NOMO-1 (cell line): ENCODE measurements around the gene KLK2.

Experiments used
- DNase-seq, 2 experiments: peaks; one replicate each; lab custom pipeline; 2025; ENCODE audit not compliant: unreplicated experiment in 2 of 2; lab: John Stamatoyannopoulos, UW

KLK2 gene

DNA sequence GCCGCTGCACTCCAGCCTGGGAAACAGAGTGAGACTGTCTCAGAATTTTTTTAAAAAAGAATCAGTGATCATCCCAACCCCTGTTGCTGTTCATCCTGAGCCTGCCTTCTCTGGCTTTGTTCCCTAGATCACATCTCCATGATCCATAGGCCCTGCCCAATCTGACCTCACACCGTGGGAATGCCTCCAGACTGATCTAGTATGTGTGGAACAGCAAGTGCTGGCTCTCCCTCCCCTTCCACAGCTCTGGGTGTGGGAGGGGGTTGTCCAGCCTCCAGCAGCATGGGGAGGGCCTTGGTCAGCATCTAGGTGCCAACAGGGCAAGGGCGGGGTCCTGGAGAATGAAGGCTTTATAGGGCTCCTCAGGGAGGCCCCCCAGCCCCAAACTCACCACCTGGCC, at the start of gene KLK2:
TSS of gene KLK2 (plus strand) at position 384 of the 400 bp plus-strand sequence. CDS start 35 bp downstream, outside the sequence.
- DNase-seq = no peak

DNA sequence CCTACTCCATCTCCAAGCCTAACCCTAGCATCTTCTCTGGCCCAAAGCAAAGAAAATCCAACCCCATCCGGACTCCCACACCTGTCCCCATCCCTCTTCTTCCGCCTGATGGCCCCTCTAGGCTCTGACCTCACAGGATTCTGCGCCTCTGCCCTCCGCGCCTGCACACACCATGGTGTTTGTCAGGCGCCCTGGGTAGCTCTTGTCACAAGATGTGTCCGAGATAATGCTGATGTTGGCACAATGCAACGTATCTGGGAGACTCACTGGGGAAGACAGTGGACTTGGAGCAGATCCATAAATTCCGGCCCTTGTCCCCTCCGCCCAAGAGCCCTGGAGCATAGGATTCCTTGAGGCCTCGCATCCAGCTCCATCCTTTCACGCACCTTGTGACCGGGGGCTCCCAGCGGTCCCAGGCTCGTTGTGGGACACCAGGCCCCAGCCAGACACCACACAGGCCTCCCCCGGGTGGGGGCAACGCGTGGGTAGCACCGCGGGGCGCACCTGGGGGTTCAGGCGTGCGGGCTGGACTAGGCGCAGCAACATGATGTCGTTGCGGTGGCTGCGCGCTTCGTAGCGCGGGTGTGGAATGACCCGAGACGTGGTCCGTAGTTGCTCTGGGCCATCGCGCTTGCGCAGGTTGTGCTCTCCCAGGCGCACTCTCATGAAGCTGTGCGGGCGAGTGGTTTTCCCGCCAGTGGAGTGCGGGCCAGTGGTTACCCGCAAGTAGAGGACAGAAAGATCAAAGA, 46.6 kb upstream of the KLK2 start:
- no peak for DNase-seq

DNA sequence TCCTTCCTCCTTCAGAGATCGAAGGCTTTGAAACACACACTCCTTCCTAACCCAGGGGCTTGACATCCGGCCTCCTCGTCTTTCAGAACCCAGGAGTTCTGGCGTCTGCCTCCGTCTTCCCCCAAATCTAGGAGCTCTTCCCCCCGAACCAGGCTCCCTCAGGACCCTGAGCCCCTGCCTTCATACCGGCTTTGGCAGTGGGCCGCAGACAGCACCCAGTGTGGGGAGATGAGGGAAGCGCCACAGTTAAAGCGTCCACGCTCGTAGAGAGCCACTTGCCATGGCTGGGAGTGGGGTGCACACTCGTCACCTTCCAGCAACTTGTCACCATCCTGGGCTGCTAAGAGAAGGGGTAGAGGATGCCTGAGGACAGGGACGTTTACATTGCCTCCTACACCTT, 45.8 kb upstream of the KLK2 start:
- no peak for DNase-seq

DNA sequence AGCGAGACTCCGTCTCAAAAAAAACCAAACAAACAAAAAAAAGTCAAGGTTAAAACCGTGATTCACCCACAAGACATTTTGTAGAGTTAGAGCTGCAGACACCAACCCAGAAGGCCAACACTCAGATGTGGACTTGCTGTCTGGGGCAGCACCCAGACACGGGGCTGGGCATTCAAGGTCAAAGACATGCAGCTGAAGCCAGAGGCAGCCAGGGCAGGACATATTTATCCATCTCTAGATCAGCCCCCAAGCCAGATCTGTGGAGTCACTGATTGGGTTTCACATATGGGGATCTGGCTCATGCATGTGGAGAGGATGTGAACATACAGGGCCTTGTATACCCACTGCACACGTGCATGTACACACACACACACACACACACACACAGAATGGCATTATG, 43.4 kb upstream of the KLK2 start:
- DNase-seq = no peak

DNA sequence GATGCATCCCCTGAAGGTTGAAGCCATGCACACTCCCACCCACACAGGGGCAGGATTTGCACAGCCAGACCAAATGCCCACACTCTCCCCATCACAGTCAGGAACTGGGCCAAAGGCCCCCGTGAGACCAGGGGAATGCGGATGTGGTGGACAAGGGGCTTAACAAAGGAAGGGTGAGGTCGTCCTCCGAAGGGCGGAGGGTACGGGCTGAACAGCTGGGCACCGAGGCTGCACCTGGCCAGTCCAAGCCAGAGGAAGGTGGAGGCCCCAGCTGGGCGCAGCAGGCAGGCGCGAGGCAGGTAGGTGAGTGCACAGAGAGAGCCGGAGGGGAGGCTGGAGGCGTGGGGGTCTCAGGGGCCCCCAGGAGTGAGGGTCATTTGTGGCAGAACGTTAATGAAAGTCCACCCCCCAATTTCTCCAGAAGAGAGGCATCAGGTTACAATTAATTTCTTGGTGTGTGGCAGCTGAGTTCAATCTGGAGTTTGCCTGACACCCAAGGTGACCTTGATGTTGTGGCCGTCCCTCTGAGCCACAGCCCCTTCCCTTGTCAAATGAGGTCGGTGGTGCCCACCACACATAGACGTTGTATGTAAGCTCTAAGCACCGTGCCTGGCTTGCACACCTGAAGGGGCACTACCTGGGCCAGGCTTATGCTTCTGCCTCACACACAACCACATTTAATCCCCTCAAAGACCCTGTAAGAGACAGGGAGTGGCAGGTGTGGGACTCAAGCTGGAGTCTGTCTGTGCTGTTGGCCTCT, 42.8 kb upstream of the KLK2 start:
- DNase-seq = no peak

DNA sequence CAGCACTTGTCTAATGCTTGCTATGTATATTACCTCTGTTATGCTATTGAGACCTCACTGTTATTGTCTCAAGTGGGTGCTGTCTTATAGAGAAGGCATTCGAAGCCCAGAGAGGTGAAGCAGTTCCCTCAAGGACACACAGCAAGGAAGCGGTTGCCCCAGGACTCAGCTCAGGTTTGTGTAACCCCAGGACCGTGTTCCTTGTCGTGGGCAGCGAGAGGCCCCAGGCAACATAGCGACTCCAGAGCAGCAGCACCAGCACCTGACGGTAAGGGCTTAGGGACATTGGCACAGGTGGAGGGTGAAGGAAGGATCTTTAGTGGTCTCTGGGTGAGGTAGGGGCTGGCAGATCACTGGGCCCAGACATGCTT, 42.2 kb upstream of the KLK2 start:
- no peak for DNase-seq

DNA sequence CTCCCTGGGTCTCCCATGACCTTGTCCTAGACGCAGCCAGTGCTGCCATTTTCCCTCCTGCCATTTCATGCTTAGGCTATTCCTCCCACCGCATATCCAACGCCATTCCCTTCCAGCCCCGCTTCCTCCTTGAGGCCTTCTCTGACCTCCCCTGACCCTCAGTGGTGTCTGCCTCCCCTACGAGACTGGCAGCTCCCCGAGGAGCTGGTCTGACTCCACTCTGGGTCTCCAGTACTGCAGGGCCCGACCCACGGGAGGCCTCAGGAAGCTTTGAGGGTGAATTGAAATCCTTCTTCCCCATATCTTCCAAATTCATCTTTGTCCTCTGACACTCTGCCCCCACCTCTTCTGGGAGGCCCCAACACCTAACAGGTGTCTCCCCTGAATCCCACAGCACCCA, 40.6 kb upstream of the KLK2 start:
- DNase-seq = no peak

DNA sequence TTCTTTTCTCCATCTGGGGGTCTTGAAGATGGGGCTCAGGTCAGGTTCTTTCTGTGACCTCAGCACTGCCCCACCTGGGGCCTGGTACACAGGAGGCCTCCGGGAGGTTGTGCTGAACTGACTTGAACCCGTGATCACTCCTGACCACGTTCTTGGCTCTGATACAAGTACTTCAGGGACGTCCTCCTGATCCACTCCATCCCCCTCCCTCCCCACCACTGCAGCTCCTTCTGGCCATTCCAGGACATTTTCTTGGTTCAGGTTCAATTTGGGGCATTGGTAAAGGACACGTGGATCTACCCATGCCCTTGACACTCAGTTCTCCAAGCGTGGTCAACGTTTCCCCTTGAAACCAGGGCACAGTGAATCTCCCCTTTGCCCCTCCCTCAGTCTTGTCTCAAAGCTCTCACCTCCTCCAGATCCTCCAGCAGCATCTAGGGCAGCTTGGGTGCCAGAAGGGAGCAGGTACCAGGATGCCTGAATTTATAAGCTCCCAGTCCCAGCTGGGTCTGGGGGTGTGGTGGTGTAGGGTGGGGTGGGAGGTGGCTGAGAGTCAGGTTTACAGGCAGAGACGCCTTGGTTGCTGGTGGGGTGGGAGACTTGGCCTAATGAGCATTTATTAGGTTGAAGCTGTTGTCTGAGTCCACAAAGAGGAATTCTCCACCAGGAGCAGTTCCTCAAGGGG, 40.0 kb upstream of the KLK2 start, which contains the start of gene KLK15:
TSS of gene KLK15 (minus strand) at position 458 of the 685 bp plus-strand sequence. CDS start 2,082 bp downstream, outside the sequence.
- DNase-seq = no peak

DNA sequence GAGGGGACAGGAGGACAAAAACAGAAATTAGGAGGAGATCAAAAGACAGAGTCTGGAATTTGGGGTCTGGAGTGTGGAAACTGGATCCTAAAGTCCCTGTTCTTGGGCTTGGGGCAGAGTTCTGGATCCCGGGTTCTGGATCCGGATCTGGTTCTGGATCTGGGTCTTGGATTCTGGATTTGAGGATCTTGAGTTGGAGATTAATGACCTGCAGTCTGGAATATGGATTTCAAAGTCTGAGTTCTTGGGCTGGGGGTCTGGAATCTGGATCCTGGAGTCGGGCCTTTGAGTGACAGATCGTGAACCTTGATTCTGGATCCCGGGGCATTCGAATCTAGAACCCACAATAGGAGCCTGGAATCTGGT, 39.5 kb upstream of the KLK2 start:
- no peak for DNase-seq

DNA sequence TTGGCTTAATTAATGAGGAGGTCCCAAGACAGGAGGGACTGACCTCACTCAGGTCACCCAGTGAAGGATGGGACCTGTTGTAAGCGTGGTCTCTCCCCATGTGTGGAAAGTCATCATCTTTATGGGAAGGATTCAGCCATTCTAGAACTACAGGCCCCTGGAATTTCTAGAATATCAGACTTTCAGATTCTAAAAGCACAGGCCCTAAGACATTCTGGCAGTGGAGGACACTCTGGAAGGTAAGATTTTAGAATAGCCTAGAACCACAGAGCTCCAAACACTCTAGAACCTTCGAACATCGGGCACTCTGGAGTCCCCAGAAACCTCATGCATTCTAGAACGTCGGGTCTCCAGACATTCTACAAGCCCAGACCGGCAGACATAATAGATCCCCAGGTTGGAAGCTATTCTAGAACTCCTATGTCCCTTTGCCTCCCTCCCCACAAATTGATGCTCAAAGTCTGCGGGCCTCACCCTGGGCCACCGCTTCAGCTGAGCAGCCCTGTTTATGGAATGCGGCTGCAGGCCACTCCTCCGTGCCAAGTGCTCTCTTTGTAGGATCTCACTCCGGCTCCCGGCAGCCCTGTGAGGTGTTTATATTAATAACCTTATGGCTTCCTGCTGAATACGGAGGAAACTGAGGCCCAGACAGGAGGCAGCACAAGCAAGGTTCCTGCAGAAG, 38.0 kb upstream of the KLK2 start:
- DNase-seq = no peak

DNA sequence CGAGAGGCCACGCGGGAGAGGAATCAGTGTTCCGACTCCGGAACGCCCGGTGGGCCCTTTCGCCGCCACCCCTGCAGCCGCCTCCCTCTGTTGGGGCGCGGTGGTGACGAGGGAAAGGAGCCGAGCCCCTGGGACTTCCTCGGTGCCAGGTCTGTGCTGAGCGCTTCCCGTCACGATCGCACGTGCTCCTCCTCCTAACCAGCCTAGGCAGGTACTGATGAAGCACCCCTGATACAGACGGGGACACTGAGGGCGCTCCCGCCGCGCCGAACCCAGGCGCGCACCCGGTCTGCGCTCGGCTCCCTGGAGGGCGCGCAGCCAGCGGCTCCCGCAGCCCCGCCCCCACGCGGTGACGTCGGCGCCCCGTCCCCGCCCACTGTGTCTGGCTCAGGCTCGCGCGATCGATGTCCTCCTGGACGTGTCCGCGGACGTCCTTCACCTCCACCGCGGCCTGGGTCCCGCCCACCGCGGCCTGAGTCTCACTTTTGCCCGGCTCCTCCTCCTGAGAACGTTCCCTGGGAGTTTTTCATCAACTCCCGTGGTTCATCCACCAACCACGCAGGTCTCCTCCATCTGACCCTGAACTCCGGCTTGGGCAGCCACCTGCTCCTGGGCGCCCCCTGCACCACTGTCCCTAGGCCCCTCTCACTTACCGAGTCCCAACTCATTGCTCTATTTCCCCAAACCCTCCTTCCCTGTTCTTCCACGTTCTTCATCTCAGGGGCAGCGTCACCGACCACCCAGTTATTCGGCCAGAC, 37.3 kb upstream of the KLK2 start:
- peak; percentile 50 to 71 for DNase-seq

DNA sequence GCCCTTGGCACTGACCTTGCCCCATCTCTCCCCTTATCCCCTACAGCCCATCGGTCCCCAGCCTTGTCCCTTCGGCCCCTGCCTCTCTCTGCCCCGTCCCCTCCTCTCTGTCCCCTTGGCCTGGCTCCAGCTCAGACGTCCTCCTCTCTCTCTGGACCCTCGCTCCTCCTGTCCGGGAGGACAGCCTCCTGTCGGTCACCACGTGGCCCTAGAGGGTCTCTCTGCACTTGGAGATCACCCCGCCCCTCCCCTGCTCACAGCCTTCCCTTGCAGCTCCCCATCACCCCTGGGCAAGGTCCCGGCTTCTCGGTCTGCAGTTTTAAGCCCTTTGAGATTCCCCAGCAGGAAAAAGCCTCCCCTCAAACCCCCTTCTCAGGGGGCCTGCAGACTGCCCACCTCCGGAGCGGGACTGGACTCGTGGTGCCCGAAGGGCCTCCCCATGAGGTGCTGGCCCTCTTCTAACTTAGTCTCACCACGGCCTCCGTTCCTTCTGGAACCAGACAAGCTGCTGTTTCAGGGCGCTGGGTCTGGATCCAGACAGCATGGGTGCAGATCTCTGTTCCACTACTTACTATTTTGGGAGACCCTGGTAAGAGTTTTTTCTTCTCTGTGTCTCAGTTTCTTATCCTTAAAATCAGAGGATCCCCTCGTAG, 36.6 kb upstream of the KLK2 start:
- no peak for DNase-seq

DNA sequence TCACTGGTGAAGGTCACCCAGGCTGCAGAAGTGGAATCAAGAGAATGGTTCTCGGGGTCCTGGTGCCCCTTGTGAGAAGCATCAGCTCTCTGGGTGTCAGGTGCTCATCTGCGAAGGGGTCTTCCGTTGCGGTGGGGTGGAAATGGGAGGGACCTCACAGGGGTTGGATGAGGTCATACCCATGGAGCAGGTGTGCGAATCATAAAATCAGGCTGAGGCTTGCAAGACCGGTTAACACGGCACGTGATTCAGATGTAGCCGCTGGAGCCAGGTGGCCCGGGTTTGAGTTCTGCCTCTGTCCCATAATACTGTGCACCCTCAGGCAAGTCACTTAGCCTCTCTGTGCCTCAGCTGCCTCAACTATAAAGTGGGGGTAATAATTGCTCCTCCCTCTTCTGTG, 35.9 kb upstream of the KLK2 start:
- no peak for DNase-seq

DNA sequence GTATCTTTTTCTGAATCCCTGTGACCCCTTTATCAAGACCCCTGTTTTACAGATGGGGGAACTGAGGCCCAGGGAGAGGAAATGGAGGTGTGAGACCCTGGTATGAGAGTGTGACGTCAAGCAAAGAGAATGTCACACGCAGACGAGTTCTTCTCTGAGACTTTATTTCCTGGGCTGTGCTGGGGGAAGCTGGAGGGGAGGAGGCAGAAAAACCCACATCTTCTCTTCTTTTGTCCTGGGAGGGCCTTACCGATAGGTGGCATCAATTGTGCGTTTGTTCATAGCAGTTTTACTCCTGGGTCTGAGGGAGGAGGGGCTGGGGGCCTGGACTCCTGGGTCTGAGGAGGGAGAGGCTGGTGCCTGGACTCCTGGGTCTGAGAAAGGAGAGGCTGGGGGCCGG, 35.0 kb upstream of the KLK2 start:
- peak in 1 of 2 experiments; percentile 16 for DNase-seq

DNA sequence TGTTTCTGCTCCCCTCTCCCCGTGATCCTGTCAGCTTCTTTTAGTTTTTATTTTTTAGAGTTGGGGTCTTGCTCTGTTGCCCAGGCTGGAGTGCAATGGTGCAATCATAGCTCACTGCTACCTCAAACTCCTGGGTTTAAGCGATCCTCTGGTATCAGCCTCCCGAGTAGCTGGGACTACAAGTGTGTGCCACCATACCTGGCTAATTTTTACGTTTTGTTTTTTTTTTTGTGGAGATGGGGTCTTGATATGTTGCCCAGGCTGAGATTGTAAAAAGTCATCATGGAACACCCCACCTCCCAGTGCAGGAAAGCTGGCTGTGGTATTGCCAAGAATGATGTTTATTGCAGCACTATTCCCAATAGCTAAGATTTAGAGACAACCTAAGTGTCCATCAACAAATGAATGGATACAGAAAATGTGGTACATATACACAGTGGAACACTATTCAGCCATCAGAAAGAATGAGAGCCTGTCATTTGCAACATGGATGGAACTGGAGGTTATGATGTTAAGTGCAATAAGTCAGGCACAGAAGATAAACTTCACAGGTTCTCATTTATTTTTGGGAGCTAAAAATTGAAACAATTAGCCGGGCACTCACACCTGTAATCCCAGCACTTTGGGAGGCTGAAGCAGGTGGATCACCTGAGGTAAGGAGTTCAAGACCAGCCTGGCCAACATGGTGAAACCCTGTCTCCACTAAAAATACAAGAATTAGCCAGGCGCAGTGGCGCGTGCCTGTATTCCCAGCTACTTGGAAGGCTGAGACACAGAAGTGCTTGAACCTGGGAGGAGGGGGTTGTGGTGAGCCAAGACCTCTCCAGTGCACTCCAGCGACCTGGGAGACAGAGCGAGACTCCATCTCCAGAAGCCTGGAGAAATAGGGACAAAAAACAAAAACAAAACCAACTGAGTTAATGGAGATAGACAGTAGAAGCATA, 33.3 kb upstream of the KLK2 start:
- no peak for DNase-seq

DNA sequence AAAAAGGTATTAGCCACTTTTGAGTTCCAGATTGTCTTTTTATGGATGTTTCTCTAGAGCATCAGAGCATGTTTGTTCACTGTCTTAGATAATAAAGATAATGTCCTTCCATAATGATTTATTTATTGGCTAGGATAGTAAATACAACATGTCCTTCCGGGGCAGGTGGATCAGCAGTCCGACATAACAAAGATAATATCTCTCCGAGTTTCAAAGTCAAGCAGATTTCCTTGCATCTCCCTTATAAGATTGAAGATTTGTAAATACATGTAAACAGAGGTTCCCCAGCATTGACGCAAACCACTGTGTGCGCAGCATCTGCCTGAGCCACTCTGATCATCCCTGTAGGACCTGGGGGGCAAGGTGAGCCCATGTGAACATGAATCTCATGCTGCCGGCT, 31.1 kb upstream of the KLK2 start:
- DNase-seq = no peak

DNA sequence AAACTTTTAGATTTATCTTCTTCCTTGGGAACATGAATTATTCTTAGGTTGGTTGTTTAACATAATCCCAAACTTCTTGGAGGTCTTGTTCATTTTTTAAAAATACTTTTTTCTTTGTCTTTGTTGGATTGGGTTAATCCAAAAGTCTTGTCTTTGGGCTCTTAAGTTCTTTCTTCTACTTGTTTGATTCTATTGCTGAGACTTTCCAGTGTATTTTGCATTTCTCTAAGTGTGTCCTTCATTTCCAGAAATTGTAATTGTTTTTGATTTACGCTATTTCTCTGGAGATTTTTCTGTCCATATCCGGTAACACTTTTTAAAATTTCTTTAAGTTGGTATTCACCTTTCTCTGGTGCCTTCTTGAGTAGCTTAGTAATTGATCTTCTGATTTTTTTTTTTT, 30.0 kb upstream of the KLK2 start:
- no peak for DNase-seq

DNA sequence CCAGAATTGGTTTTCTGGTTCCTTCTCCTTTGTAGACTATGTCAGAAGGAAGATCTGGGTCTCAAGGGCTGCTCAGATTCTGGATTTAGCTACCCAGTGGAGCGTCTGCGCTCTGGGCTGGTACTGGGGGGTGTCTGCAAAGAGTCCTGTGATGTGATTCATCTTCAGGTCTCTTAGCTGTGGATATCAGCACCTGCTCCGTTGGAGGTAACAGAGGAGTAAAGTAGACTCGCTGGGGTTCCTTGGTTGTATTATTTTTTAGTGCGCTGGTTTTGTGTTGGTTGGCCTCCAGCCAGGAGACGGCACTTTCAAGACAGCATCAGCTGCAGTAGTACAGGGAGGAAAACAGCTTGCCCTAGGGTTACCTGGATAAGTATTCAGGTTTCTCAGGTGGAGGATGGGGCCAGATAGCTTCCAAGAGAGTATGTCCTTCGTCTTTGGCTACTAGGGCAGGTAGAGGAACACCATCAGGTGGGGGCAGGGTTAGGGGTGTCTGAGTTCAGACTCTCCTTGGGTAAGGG, 29.5 kb upstream of the KLK2 start:
- DNase-seq = no peak
